H9 (cell line): ENCODE results near the gene IRX4. TPM values are rescaled to one million over a fixed set of nuclear protein-coding genes. Genes with fewer than 3 reads are reported as not detected.

Experiments
- DNase-seq: peaks from one replicate; pipeline ENCODE4 v3.0.0-alpha.2; 2017
- H2AFZ ChIP-seq: one replicate; pipeline ENCODE4 v1.6.1; 2013; ENCODE audit warnings: mild to moderate bottlenecking, low read length, control low read depth, moderate library complexity
- H2AK5ac ChIP-seq: 2 replicates; pipeline ENCODE4 v1.6.1; 2013; ENCODE audit warnings: low read length, control low read depth, mixed read lengths; ENCODE audit not compliant: insufficient read length
- H2BK120ac ChIP-seq: one replicate; pipeline ENCODE4 v1.6.1; 2013; ENCODE audit warnings: low read depth, mild to moderate bottlenecking, low read length, control low read depth, inconsistent platforms; ENCODE audit not compliant: poor library complexity, severe bottlenecking
- H2BK12ac ChIP-seq: 2 replicates; pipeline ENCODE4 v1.6.1; 2013; ENCODE audit warnings: low read length, control low read depth, mixed read lengths, low read depth; ENCODE audit not compliant: insufficient read length
- H2BK15ac ChIP-seq: 2 replicates; pipeline ENCODE4 v1.6.1; 2013; ENCODE audit warnings: low read depth, low read length, control low read depth
- H2BK20ac ChIP-seq: one replicate; pipeline ENCODE4 v1.6.1; 2013; ENCODE audit warnings: low read depth, mild to moderate bottlenecking, low read length, control low read depth, inconsistent platforms; ENCODE audit not compliant: poor library complexity, severe bottlenecking
- H2BK5ac ChIP-seq: 2 replicates; pipeline ENCODE4 v1.6.1; 2013; ENCODE audit warnings: low read length, control low read depth, mixed read lengths; ENCODE audit not compliant: insufficient read length
- H3K14ac ChIP-seq: 2 replicates; pipeline ENCODE4 v1.6.1; 2013; ENCODE audit warnings: low read length, control low read depth; ENCODE audit not compliant: insufficient read depth
- H3K18ac ChIP-seq: 2 replicates; pipeline ENCODE4 v1.6.1; 2013; ENCODE audit warnings: low read depth, mild to moderate bottlenecking, mixed read lengths, low read length, control low read depth; ENCODE audit not compliant: insufficient read length
- H3K23ac ChIP-seq: 2 replicates; pipeline ENCODE4 v1.6.1; 2013; ENCODE audit warnings: low read length, control low read depth, mixed read lengths, low read depth; ENCODE audit not compliant: insufficient read length
- H3K23me2 ChIP-seq: 2 replicates; pipeline ENCODE4 v1.6.1; 2013; ENCODE audit warnings: low read depth, mild to moderate bottlenecking, mixed read lengths, low read length, control low read depth; ENCODE audit not compliant: insufficient read length, poor library complexity, severe bottlenecking
- H3K27ac ChIP-seq: 2 replicates; pipeline ENCODE4 v1.5.1; 2013; ENCODE audit warnings: low read length, control low read depth, mixed read lengths, low read depth; ENCODE audit not compliant: insufficient read length
- H3K27me3 ChIP-seq: 2 replicates; pipeline ENCODE4 v1.6.1; 2013; ENCODE audit warnings: low read length, control low read depth, inconsistent platforms; ENCODE audit not compliant: insufficient read depth
- H3K4ac ChIP-seq: 2 replicates; pipeline ENCODE4 v1.6.1; 2013; ENCODE audit warnings: low read depth, mild to moderate bottlenecking, control low read depth, inconsistent platforms, low read length, moderate library complexity
- H3K4me1 ChIP-seq: 2 replicates; pipeline ENCODE4 v1.6.1; 2013; ENCODE audit warnings: low read length, control low read depth, inconsistent platforms; ENCODE audit not compliant: insufficient read depth
- H3K4me2 ChIP-seq: 2 replicates; pipeline ENCODE4 v1.6.1; 2013; ENCODE audit warnings: low read length, control low read depth, mixed read lengths; ENCODE audit not compliant: insufficient read length, insufficient read depth
- H3K56ac ChIP-seq: 2 replicates; pipeline ENCODE4 v1.6.1; 2013; ENCODE audit warnings: low read depth, mild to moderate bottlenecking, mixed read lengths, low read length, control low read depth; ENCODE audit not compliant: insufficient read length
- H3K79me1 ChIP-seq: 2 replicates; pipeline ENCODE4 v1.6.1; 2013; ENCODE audit warnings: low read depth, mild to moderate bottlenecking, moderate library complexity, low read length, control low read depth, inconsistent platforms; ENCODE audit not compliant: insufficient read depth, poor library complexity, severe bottlenecking
- H3K79me2 ChIP-seq: 2 replicates; pipeline ENCODE4 v1.6.1; 2013; ENCODE audit warnings: low read length, control low read depth, inconsistent platforms; ENCODE audit not compliant: insufficient read depth
- H3K9ac ChIP-seq: 2 replicates; pipeline ENCODE4 v1.6.1; 2013; ENCODE audit warnings: low read length, control low read depth, mixed read lengths; ENCODE audit not compliant: insufficient read length; ENCODE audit errors: extremely low read depth
- H3K9me3 ChIP-seq: one replicate; pipeline ENCODE4 v1.6.1; 2013; ENCODE audit warnings: low read depth, low read length, inconsistent platforms; ENCODE audit not compliant: control insufficient read depth
- H3T11ph ChIP-seq: one replicate; pipeline ENCODE4 v1.6.1; 2013; ENCODE audit warnings: mild to moderate bottlenecking, low read length, control low read depth, inconsistent platforms
- H4K20me1 ChIP-seq: one replicate; pipeline ENCODE4 v1.6.1; 2013; ENCODE audit not compliant: control insufficient read depth, insufficient read length, insufficient read depth
- H4K5ac ChIP-seq: 2 replicates; pipeline ENCODE4 v1.6.1; 2013; ENCODE audit warnings: low read depth, mild to moderate bottlenecking, mixed read lengths, low read length, control low read depth; ENCODE audit not compliant: insufficient read length
- H4K8ac ChIP-seq: replicated peaks from 2 replicates; pipeline ENCODE4 v1.6.1; 2013; ENCODE audit warnings: low read length, control low read depth, mixed read lengths, low read depth; ENCODE audit not compliant: insufficient read length
- H4K91ac ChIP-seq: 2 replicates; pipeline ENCODE4 v1.6.1; 2013; ENCODE audit warnings: low read depth, mild to moderate bottlenecking, moderate library complexity, mixed read lengths, low read length, control low read depth; ENCODE audit not compliant: insufficient read length
- H3K27ac Mint-ChIP-seq, 3 experiments: 2 replicates in 2 of 3; 3 replicates in 1 of 3; pipeline ENCODE4 v1.8.0; 2020 to 2021; ENCODE audit warnings: mixed read lengths in 3 of 3, mild to moderate bottlenecking in 1 of 3, moderate library complexity in 1 of 3
- H3K27me3 Mint-ChIP-seq: 2 replicates; pipeline ENCODE4 v1.8.0; 2021; ENCODE audit warnings: low read depth, mild to moderate bottlenecking, moderate library complexity, mixed read lengths
- H3K36me3 Mint-ChIP-seq, 3 experiments: 2 replicates in 2 of 3; 3 replicates in 1 of 3; pipeline ENCODE4 v1.8.0; 2020 to 2021; ENCODE audit warnings: low read depth in 3 of 3, mixed read lengths in 3 of 3; ENCODE audit not compliant: insufficient read depth in 1 of 3
- H3K4me1 Mint-ChIP-seq, 2 experiments: 2 replicates each; pipeline ENCODE4 v1.8.0; 2020; ENCODE audit warnings: mixed read lengths in 2 of 2
- H3K4me3 Mint-ChIP-seq, 2 experiments: 2 replicates in 1 of 2; 3 replicates in 1 of 2; pipeline ENCODE4 v1.8.0; 2020 to 2021; ENCODE audit warnings: mild to moderate bottlenecking in 2 of 2, mixed read lengths in 2 of 2, moderate library complexity in 1 of 2
- H3K9me3 Mint-ChIP-seq, 2 experiments: 2 replicates in 1 of 2; 3 replicates in 1 of 2; pipeline ENCODE4 v1.8.0; 2020; ENCODE audit warnings: mild to moderate bottlenecking in 2 of 2, mixed read lengths in 2 of 2, moderate library complexity in 1 of 2
- WGBS: extraction: QIAGEN DNeasy Blood & Tissue Kit; methylation state at CpG from one replicate; pipeline ENCODE4 v1.1.7; 2013; ENCODE audit warnings: missing lambda C conversion rate, low lambda C conversion rate, mixed read lengths; ENCODE audit not compliant: insufficient read length; ENCODE audit errors: extremely low coverage; 5-methylcytosine and 5-hydroxymethylcytosine counted together
- total RNA-seq: library from RNA; stranded (reverse); gene quantifications from 2 replicates; pipeline ENCODE4 v1.2.1, GENCODE V29; 2021
- TF ChIP-seq, protein P1 (sequence below): fragments of 200-600 bp; sonication (generic); conservative IDR thresholded peaks from 3 replicates; pipeline ENCODE4 v1.8.0; 2021; ENCODE audit warnings: antibody characterized with exemption, mild to moderate bottlenecking

IRX4 gene
- total RNA-seq, 1 experiment from 2014 or later: 3.2 TPM

- Histone ChIP-seq H2BK20ac (no peak overlapping the region), H3K18ac (no peak overlapping the region), H3K23me2 (no peaks in the 10 kb centered on the region), H3T11ph (no peak overlapping the region), H2BK120ac (no peak overlapping the region), H3K27ac (no peak overlapping the region), H3K9me3 (no peaks in the 10 kb centered on the region), H4K5ac (no peak overlapping the region), H4K20me1 (no peaks in the 10 kb centered on the region), H4K91ac (no peak overlapping the region), H3K27me3 (no peaks in the 10 kb centered on the region), H2BK12ac (no peak overlapping the region), H2AFZ (no peak overlapping the region), H3K79me1 (no peaks in the 10 kb centered on the region), H4K8ac (no peak overlapping the region), H2AK5ac (no peak overlapping the region), H3K23ac (no peak overlapping the region), H3K4ac (no peak overlapping the region), H2BK15ac (no peak overlapping the region), H3K4me2 (no peak overlapping the region), H2BK5ac (no peak overlapping the region), H3K79me2 (no peaks in the 10 kb centered on the region), H3K56ac (no peak overlapping the region), H3K4me1 (no peaks in the 10 kb centered on the region; the same call in 1 of the 2 replicates), H3K9ac (no peak overlapping the region), H3K14ac (no peak overlapping the region)
- H3K4me3 Mint-ChIP-seq: no peak overlapping the region
- H3K27ac Mint-ChIP-seq: no peak overlapping the region
- WGBS: no CpG with 5 or more reads among the region's 34 CpGs
- no peaks in the 10 kb centered on the region for H3K4me1 Mint-ChIP-seq
- no peaks in the 10 kb centered on the region for H3K36me3 Mint-ChIP-seq
- no peak for DNase-seq
- no peaks in the 10 kb centered on the region; a peak in 2 of 5 replicates for H3K9me3 Mint-ChIP-seq
- TF ChIP-seq, protein P1, sequence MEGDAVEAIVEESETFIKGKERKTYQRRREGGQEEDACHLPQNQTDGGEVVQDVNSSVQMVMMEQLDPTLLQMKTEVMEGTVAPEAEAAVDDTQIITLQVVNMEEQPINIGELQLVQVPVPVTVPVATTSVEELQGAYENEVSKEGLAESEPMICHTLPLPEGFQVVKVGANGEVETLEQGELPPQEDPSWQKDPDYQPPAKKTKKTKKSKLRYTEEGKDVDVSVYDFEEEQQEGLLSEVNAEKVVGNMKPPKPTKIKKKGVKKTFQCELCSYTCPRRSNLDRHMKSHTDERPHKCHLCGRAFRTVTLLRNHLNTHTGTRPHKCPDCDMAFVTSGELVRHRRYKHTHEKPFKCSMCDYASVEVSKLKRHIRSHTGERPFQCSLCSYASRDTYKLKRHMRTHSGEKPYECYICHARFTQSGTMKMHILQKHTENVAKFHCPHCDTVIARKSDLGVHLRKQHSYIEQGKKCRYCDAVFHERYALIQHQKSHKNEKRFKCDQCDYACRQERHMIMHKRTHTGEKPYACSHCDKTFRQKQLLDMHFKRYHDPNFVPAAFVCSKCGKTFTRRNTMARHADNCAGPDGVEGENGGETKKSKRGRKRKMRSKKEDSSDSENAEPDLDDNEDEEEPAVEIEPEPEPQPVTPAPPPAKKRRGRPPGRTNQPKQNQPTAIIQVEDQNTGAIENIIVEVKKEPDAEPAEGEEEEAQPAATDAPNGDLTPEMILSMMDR: no peak
- H3K27me3 Mint-ChIP-seq: no peaks in the 10 kb centered on the region; the same call in none of the 2 replicates
Observed at GRCh38 chr5:1916041-1917001, 33.6 kb upstream of the IRX4 start.
